ENCODE measurements around the gene STMN1. TPM values are rescaled to one million over a fixed set of nuclear protein-coding genes. Genes with fewer than 3 reads are reported as not detected.
"Not testable (repeated sequence)": the region's sequence is repeated elsewhere in the genome, so short reads cannot be mapped to it uniquely, and the experiment has no call there.

The STMN1 gene
- 335 TPM for polyA plus RNA-seq (2012; ENCODE audit: missing spikeins)

- TF ChIP-seq POLR2AphosphoS5 (IDR thresholded peaks at IDR 0.05; ENCODE audit: low read depth, low read length) (peak; percentile 88), POLR2A (IDR thresholded peaks at IDR 0.05; ENCODE audit: low read depth, low read length) (peak; percentile 94), TAF1 (IDR thresholded peaks at IDR 0.05; ENCODE audit: borderline replicate concordance, low read depth, low read length) (peak; percentile 63; the same call in 1 of the 2 replicates)
- peak; percentile 91 for FAIRE-seq
- peak; percentile 94 for DNase-seq (ENCODE audit: insufficient read length)
Observed at GRCh38 chr1:25905680-25906643, at the start of gene STMN1. TSS of gene STMN1 (minus strand) at chr1:25906419. CDS start at chr1:25904676, 1,743 bp downstream.

- no peak for TF ChIP-seq TAF1 (IDR thresholded peaks at IDR 0.05; ENCODE audit: borderline replicate concordance, low read depth, low read length)
- TF ChIP-seq POLR2A (IDR thresholded peaks at IDR 0.05; ENCODE audit: low read depth, low read length) = no peak
- TF ChIP-seq POLR2AphosphoS5 (IDR thresholded peaks at IDR 0.05; ENCODE audit: low read depth, low read length) = no peak
- FAIRE-seq (no peak), DNase-seq (ENCODE audit: insufficient read length) (no peak)
Observed at GRCh38 chr1:25955553-25955952, 49.3 kb upstream of the STMN1 start.

- TF ChIP-seq POLR2A (IDR thresholded peaks at IDR 0.05; ENCODE audit: low read depth, low read length) (no peak), TAF1 (IDR thresholded peaks at IDR 0.05; ENCODE audit: borderline replicate concordance, low read depth, low read length) (no peak), POLR2AphosphoS5 (IDR thresholded peaks at IDR 0.05; ENCODE audit: low read depth, low read length) (no peak)
- no peak for DNase-seq (ENCODE audit: insufficient read length)
- FAIRE-seq = no peak
Observed at GRCh38 chr1:25954282-25954938, 48.2 kb upstream of the STMN1 start.

- DNase-seq (ENCODE audit: insufficient read length) (no peak), FAIRE-seq (no peak)
- TF ChIP-seq POLR2A (IDR thresholded peaks at IDR 0.05; ENCODE audit: low read depth, low read length) = no peak
- no peak for TF ChIP-seq POLR2AphosphoS5 (IDR thresholded peaks at IDR 0.05; ENCODE audit: low read depth, low read length)
- no peak for TF ChIP-seq TAF1 (IDR thresholded peaks at IDR 0.05; ENCODE audit: borderline replicate concordance, low read depth, low read length)
Observed at GRCh38 chr1:25952841-25953401, 46.7 kb upstream of the STMN1 start.

- no peak for DNase-seq (ENCODE audit: insufficient read length)
- FAIRE-seq = no peak
- TF ChIP-seq POLR2AphosphoS5 (IDR thresholded peaks at IDR 0.05; ENCODE audit: low read depth, low read length) (no peak), POLR2A (IDR thresholded peaks at IDR 0.05; ENCODE audit: low read depth, low read length) (no peak), TAF1 (IDR thresholded peaks at IDR 0.05; ENCODE audit: borderline replicate concordance, low read depth, low read length) (no peak)
Observed at GRCh38 chr1:25948641-25949040, 42.4 kb upstream of the STMN1 start.

GRCh38 chr1:25947027-25947426 lies 40.8 kb upstream of the STMN1 start:
- TF ChIP-seq POLR2A (IDR thresholded peaks at IDR 0.05; ENCODE audit: low read depth, low read length) (no peak), POLR2AphosphoS5 (IDR thresholded peaks at IDR 0.05; ENCODE audit: low read depth, low read length) (no peak), TAF1 (IDR thresholded peaks at IDR 0.05; ENCODE audit: borderline replicate concordance, low read depth, low read length) (no peak)
- DNase-seq (ENCODE audit: insufficient read length) (no peak), FAIRE-seq (no peak)

- DNase-seq (ENCODE audit: insufficient read length) (no peak), FAIRE-seq (no peak)
- TF ChIP-seq POLR2A (IDR thresholded peaks at IDR 0.05; ENCODE audit: low read depth, low read length) (no peak), POLR2AphosphoS5 (IDR thresholded peaks at IDR 0.05; ENCODE audit: low read depth, low read length) (no peak), TAF1 (IDR thresholded peaks at IDR 0.05; ENCODE audit: borderline replicate concordance, low read depth, low read length) (no peak)
Observed at GRCh38 chr1:25945761-25946160, 39.5 kb upstream of the STMN1 start.

GRCh38 chr1:25944986-25945385 lies 38.8 kb upstream of the STMN1 start:
- DNase-seq (ENCODE audit: insufficient read length) = no peak
- no peak for FAIRE-seq
- no peak for TF ChIP-seq POLR2A (IDR thresholded peaks at IDR 0.05; ENCODE audit: low read depth, low read length)
- no peak for TF ChIP-seq TAF1 (IDR thresholded peaks at IDR 0.05; ENCODE audit: borderline replicate concordance, low read depth, low read length)
- no peak for TF ChIP-seq POLR2AphosphoS5 (IDR thresholded peaks at IDR 0.05; ENCODE audit: low read depth, low read length)

- FAIRE-seq; DNase-seq (ENCODE audit: insufficient read length): not testable (repeated sequence)
Observed at GRCh38 chr1:25943511-25943910, 37.3 kb upstream of the STMN1 start.

- FAIRE-seq = no peak
- TF ChIP-seq POLR2AphosphoS5 (IDR thresholded peaks at IDR 0.05; ENCODE audit: low read depth, low read length) (no peak), TAF1 (IDR thresholded peaks at IDR 0.05; ENCODE audit: borderline replicate concordance, low read depth, low read length) (no peak), POLR2A (IDR thresholded peaks at IDR 0.05; ENCODE audit: low read depth, low read length) (no peak)
- no peak for DNase-seq (ENCODE audit: insufficient read length)
Observed at GRCh38 chr1:25936947-25937346, 30.7 kb upstream of the STMN1 start.

- FAIRE-seq (no peak), DNase-seq (ENCODE audit: insufficient read length) (no peak)
- TF ChIP-seq POLR2AphosphoS5 (IDR thresholded peaks at IDR 0.05; ENCODE audit: low read depth, low read length) (no peak), TAF1 (IDR thresholded peaks at IDR 0.05; ENCODE audit: borderline replicate concordance, low read depth, low read length) (no peak), POLR2A (IDR thresholded peaks at IDR 0.05; ENCODE audit: low read depth, low read length) (no peak)
Observed at GRCh38 chr1:25933479-25934365, 27.5 kb upstream of the STMN1 start.

GRCh38 chr1:25932811-25933400 lies 26.7 kb upstream of the STMN1 start:
- not testable (repeated sequence) for FAIRE-seq; DNase-seq (ENCODE audit: insufficient read length)

All from GM12892 (cell line).